Gastrocnemius medialis (tissue), 4 donors: ENCODE results near the gene TYMP.

Experiments
- CTCF ChIP-seq, 5 experiments: fragments of 450-650 bp in 3 of 5; fragments of 200-600 bp in 2 of 5; sonication (generic) in 2 of 5; IDR thresholded peaks in 4 of 5; conservative IDR thresholded peaks in 1 of 5; 1 replicate in 4 of 5; 2 replicates in 1 of 5; pipeline ENCODE4 v1.5.1; 2016 to 2019; ENCODE audit warnings: antibody characterized with exemption in 5 of 5, mild to moderate bottlenecking in 3 of 5, moderate library complexity in 3 of 5
- POLR2A ChIP-seq, 2 donors: fragments of 450-650 bp; IDR thresholded peaks; one replicate each; pipeline ENCODE4 v1.6.1; 2017; ENCODE audit warnings: antibody characterized with exemption in 2 of 2, mild to moderate bottlenecking in 2 of 2, moderate library complexity in 2 of 2

GRCh38 chr22:50525858-50526107 lies 4.0 kb downstream of the TYMP start:
- TF ChIP-seq POLR2A (IDR thresholded peaks at IDR 0.05) (no peak), CTCF (IDR thresholded peaks at IDR 0.05 in 4 of 5, conservative IDR thresholded peaks at IDR 0.05 in 1 of 5) (peak in 1 of 5 experiments; percentile 36)
